Gastroesophageal sphincter (tissue), 3 donors: ENCODE data around the gene DENND1B.

ENCODE experiments used
- CTCF ChIP-seq, 4 experiments: fragments of 200-600 bp in 2 of 4; fragments of 450-650 bp in 2 of 4; sonication (generic) in 1 of 4; IDR thresholded peaks; one replicate each; pipeline ENCODE4 v1.5.1; 2017 to 2019; ENCODE audit warnings: antibody characterized with exemption in 4 of 4, mild to moderate bottlenecking in 2 of 4, moderate library complexity in 2 of 4
- EP300 ChIP-seq: sonication (generic); formaldehyde crosslinking; IDR thresholded peaks from one replicate; pipeline ENCODE4 v1.6.1; 2017; ENCODE audit warnings: antibody characterized with exemption, mild to moderate bottlenecking
- POLR2A ChIP-seq, 2 donors: fragments of 450-650 bp; IDR thresholded peaks; one replicate each; pipeline ENCODE4 v1.6.1; 2017; ENCODE audit warnings: antibody characterized with exemption in 2 of 2, mild to moderate bottlenecking in 2 of 2, moderate library complexity in 1 of 2
- POLR2AphosphoS5 ChIP-seq: sonication (generic); formaldehyde crosslinking; IDR thresholded peaks from one replicate; pipeline ENCODE4 v1.6.1; 2017; ENCODE audit warnings: antibody characterized with exemption

GRCh38 chr1:197515421-197515820 is 259.9 kb downstream of the DENND1B start:
- TF ChIP-seq POLR2A (IDR thresholded peaks at IDR 0.05) (no peak), CTCF (IDR thresholded peaks at IDR 0.05) (no peak), EP300 (no peak), POLR2AphosphoS5 (no peak)
